GM19467 (cell line): ENCODE measurements around the gene PCP2.
"Not testable (repeated sequence)": the region's sequence is repeated elsewhere in the genome, so short reads cannot be mapped to it uniquely, and the experiment has no call there.

ENCODE experiments used
- ATAC-seq: cut with Tn5 transposase; IDR thresholded peaks from one replicate; pipeline ENCODE4 v1.9.1; 2021; ENCODE audit warnings: mild to moderate bottlenecking, moderate library complexity; ENCODE audit not compliant: unreplicated experiment

PCP2 gene

GRCh38 chr19:7662657-7663056 lies 29.1 kb upstream of the PCP2 start:
- no peak for ATAC-seq

- ATAC-seq: no peak
These were observed 28.4 kb upstream of the PCP2 start for GRCh38 chr19:7661744-7662538.

GRCh38 chr19:7658219-7658686 lies 24.7 kb upstream of the PCP2 start:
- peak; percentile 79 for ATAC-seq

GRCh38 chr19:7657131-7657751 lies 23.7 kb upstream of the PCP2 start:
- ATAC-seq: no peak

GRCh38 chr19:7655581-7655980 lies 22.1 kb upstream of the PCP2 start:
- no peak for ATAC-seq

GRCh38 chr19:7654401-7654800 lies 20.9 kb upstream of the PCP2 start:
- no peak for ATAC-seq

GRCh38 chr19:7652061-7652641 lies 18.6 kb upstream of the PCP2 start:
- no peak for ATAC-seq

GRCh38 chr19:7650148-7650547 lies 16.6 kb upstream of the PCP2 start:
- no peak for ATAC-seq

- no peak for ATAC-seq
These were observed 14.9 kb upstream of the PCP2 start for GRCh38 chr19:7648265-7649014.

GRCh38 chr19:7647156-7647555 lies 13.6 kb upstream of the PCP2 start:
- no peak for ATAC-seq

GRCh38 chr19:7646426-7646700 lies 12.8 kb upstream of the PCP2 start:
- ATAC-seq: no peak

GRCh38 chr19:7645656-7646425 lies 12.3 kb upstream of the PCP2 start:
- ATAC-seq: no peak

GRCh38 chr19:7645163-7645562 lies 11.6 kb upstream of the PCP2 start:
- ATAC-seq: no peak

- no peak for ATAC-seq
These were observed 11.0 kb upstream of the PCP2 start for GRCh38 chr19:7644550-7644877.

GRCh38 chr19:7643629-7644549 lies 10.4 kb upstream of the PCP2 start:
- not testable (repeated sequence) for ATAC-seq

- ATAC-seq: no peak
These were observed 9.5 kb upstream of the PCP2 start for GRCh38 chr19:7643031-7643415.

- no peak for ATAC-seq
These were observed 8.9 kb upstream of the PCP2 start for GRCh38 chr19:7642295-7643030.

GRCh38 chr19:7641290-7642276 lies 8.1 kb upstream of the PCP2 start:
- no peak for ATAC-seq
